Mesenchymal stem cell (in vitro differentiated cells and primary cell): ENCODE results near the gene CHCHD3.

Experiments
- DNase-seq: peaks from one replicate; pipeline ENCODE4 v3.0.0-alpha.2; 2013
- H2AFZ ChIP-seq: one replicate; pipeline ENCODE4 v1.6.1; 2013; ENCODE audit warnings: low read depth, mild to moderate bottlenecking, control low read depth, inconsistent platforms, low read length, moderate library complexity
- H2AK5ac ChIP-seq: 2 replicates; pipeline ENCODE4 v1.6.1; 2013; ENCODE audit warnings: low read length, moderate library complexity, mild to moderate bottlenecking, inconsistent platforms; ENCODE audit not compliant: severe bottlenecking
- H2BK120ac ChIP-seq: one replicate; pipeline ENCODE4 v1.6.1; 2013; ENCODE audit warnings: low read depth, mild to moderate bottlenecking, inconsistent platforms, low read length, moderate library complexity
- H2BK12ac ChIP-seq, 2 experiments: one replicate each; pipeline ENCODE4 v1.6.1; 2013; ENCODE audit warnings: inconsistent platforms in 2 of 2, low read length in 2 of 2, mild to moderate bottlenecking in 2 of 2, moderate library complexity in 2 of 2, control low read depth in 1 of 2
- H2BK15ac ChIP-seq: one replicate; pipeline ENCODE4 v1.6.1; 2013; ENCODE audit warnings: mild to moderate bottlenecking, low read depth, inconsistent platforms; ENCODE audit not compliant: poor library complexity, severe bottlenecking
- H2BK5ac ChIP-seq: 2 replicates; pipeline ENCODE4 v1.6.1; 2013; ENCODE audit warnings: low read depth, mild to moderate bottlenecking, low read length, control low read depth, inconsistent platforms; ENCODE audit not compliant: poor library complexity, severe bottlenecking
- H3K14ac ChIP-seq, 2 experiments: one replicate each; pipeline ENCODE4 v1.6.1; 2013; ENCODE audit warnings: inconsistent platforms in 2 of 2, low read length in 2 of 2, control low read depth in 1 of 2, mild to moderate bottlenecking in 1 of 2, moderate library complexity in 1 of 2
- H3K18ac ChIP-seq, 2 experiments: one replicate each; pipeline ENCODE4 v1.6.1; 2013; ENCODE audit warnings: inconsistent platforms in 2 of 2, low read length in 2 of 2, control low read depth in 1 of 2, low read depth in 1 of 2, mild to moderate bottlenecking in 1 of 2
- H3K23ac ChIP-seq, 2 experiments: one replicate each; pipeline ENCODE4 v1.6.1; 2013; ENCODE audit warnings: inconsistent platforms in 2 of 2, low read length in 2 of 2, mild to moderate bottlenecking in 2 of 2, moderate library complexity in 2 of 2, control low read depth in 1 of 2
- H3K27ac ChIP-seq: 2 replicates; pipeline ENCODE4 v1.5.1; 2013; ENCODE audit warnings: mild to moderate bottlenecking, moderate library complexity, low read length, control low read depth, inconsistent platforms; ENCODE audit not compliant: poor library complexity, severe bottlenecking
- H3K27me3 ChIP-seq, 2 experiments: 2 replicates each; pipeline versions ENCODE4 v1.6.1 to v1.7.0; 2013; ENCODE audit warnings: low read length in 2 of 2, mild to moderate bottlenecking in 2 of 2, moderate library complexity in 2 of 2, control low read depth in 1 of 2, inconsistent platforms in 1 of 2; ENCODE audit not compliant: control insufficient read depth in 1 of 2, insufficient read depth in 1 of 2
- H3K36me3 ChIP-seq, 2 experiments: 2 replicates each; pipeline versions ENCODE4 v1.6.1 to v1.7.0; 2013; ENCODE audit warnings: low read length in 2 of 2, control low read depth in 1 of 2, inconsistent platforms in 1 of 2, low read depth in 1 of 2, mild to moderate bottlenecking in 1 of 2; ENCODE audit not compliant: insufficient read depth in 2 of 2, control insufficient read depth in 1 of 2
- H3K4ac ChIP-seq, 2 experiments: one replicate each; pipeline ENCODE4 v1.6.1; 2013; ENCODE audit warnings: inconsistent platforms in 2 of 2, low read length in 2 of 2, mild to moderate bottlenecking in 2 of 2, moderate library complexity in 2 of 2, control low read depth in 1 of 2, low read depth in 1 of 2
- H3K4me1 ChIP-seq: 2 replicates; pipeline ENCODE4 v1.6.1; 2013; ENCODE audit warnings: low read depth, low read length, control low read depth; ENCODE audit not compliant: control insufficient read depth, insufficient read depth
- H3K4me2 ChIP-seq: 2 replicates; pipeline ENCODE4 v1.6.1; 2013; ENCODE audit warnings: low read length, mild to moderate bottlenecking, inconsistent platforms; ENCODE audit not compliant: poor library complexity, severe bottlenecking
- H3K4me3 ChIP-seq, 2 experiments: 2 replicates each; pipeline versions ENCODE4 v1.5.1 to v1.7.0; 2013; ENCODE audit warnings: low read length in 2 of 2, mild to moderate bottlenecking in 2 of 2, control low read depth in 1 of 2, low read depth in 1 of 2; ENCODE audit not compliant: insufficient read depth in 1 of 2
- H3K79me1 ChIP-seq: replicated peaks from 2 replicates; pipeline ENCODE4 v1.6.1; 2013; ENCODE audit warnings: mild to moderate bottlenecking, control low read depth, low read length, inconsistent platforms; ENCODE audit not compliant: poor library complexity, severe bottlenecking
- H3K9ac ChIP-seq: 2 replicates; pipeline ENCODE4 v1.7.0; 2013; ENCODE audit warnings: mild to moderate bottlenecking, low read length, moderate library complexity
- H3K9me3 ChIP-seq: 2 replicates; pipeline ENCODE4 v1.7.0; 2013; ENCODE audit warnings: mild to moderate bottlenecking, low read length; ENCODE audit not compliant: control insufficient read depth
- H4K8ac ChIP-seq: one replicate; pipeline ENCODE4 v1.6.1; 2013; ENCODE audit warnings: inconsistent platforms, mild to moderate bottlenecking, low read length, moderate library complexity
- H4K91ac ChIP-seq: one replicate; pipeline ENCODE4 v1.6.1; 2013; ENCODE audit warnings: mild to moderate bottlenecking, low read length, inconsistent platforms
- whole genome bisulfite sequencing: methylation state at CpG from one replicate; pipeline ENCODE4 v1.1.7; 2013; ENCODE audit warnings: mixed read lengths; 5-methylcytosine and 5-hydroxymethylcytosine counted together

The CHCHD3 gene

GRCh38 chr7:132944774-132945173 is 137.1 kb downstream of the CHCHD3 start:
- Histone ChIP-seq H2BK12ac (no peak overlapping the region), H2BK120ac (no peak overlapping the region), H4K91ac (no peak overlapping the region), H3K4me2 (no peak overlapping the region), H3K36me3 (peaks cover 0 to 9% of the 10 kb centered on the region in 2 experiments), H3K79me1 (peaks cover 10% of the 10 kb centered on the region), H3K4me3 (no peak overlapping the region), H3K23ac (no peak overlapping the region), H3K27me3 (no peaks in the 10 kb centered on the region), H3K9me3 (no peaks in the 10 kb centered on the region), H3K4me1 (no peaks in the 10 kb centered on the region), H3K4ac (no peak overlapping the region), H4K8ac (no peak overlapping the region), H3K14ac (no peak overlapping the region), H2BK5ac (no peak overlapping the region), H2AFZ (no peak overlapping the region), H3K27ac (no peak overlapping the region), H2AK5ac (no peak overlapping the region), H2BK15ac (no peak overlapping the region), H3K9ac (no peak overlapping the region), H3K18ac (no peak overlapping the region)
- DNase-seq = no peak
- 100% methylated on average over 1 of the region's 3 CpGs for WGBS

GRCh38 chr7:132943645-132944044 is 138.2 kb downstream of the CHCHD3 start:
- H3K27me3 ChIP-seq = no peaks in the 10 kb centered on the region
- H3K18ac ChIP-seq = no peak overlapping the region
- no peak overlapping the region for H4K91ac ChIP-seq
- H3K79me1 ChIP-seq = peaks cover 9% of the 10 kb centered on the region
- no peak overlapping the region for H3K9ac ChIP-seq
- no peaks in the 10 kb centered on the region for H3K4me1 ChIP-seq
- no peak overlapping the region for H2AK5ac ChIP-seq
- no peak overlapping the region for H2BK120ac ChIP-seq
- no peaks in the 10 kb centered on the region for H3K9me3 ChIP-seq
- H2BK12ac ChIP-seq = no peak overlapping the region
- H3K4me3 ChIP-seq = no peak overlapping the region
- no peak overlapping the region for H3K14ac ChIP-seq
- WGBS = 75% methylated on average over 1 of the region's 1 CpG
- H3K4me2 ChIP-seq = no peak overlapping the region
- no peak overlapping the region for H2BK5ac ChIP-seq
- H4K8ac ChIP-seq = no peak overlapping the region
- no peak for DNase-seq
- H2BK15ac ChIP-seq = no peak overlapping the region
- H3K36me3 ChIP-seq = peaks cover 0 to 3% of the 10 kb centered on the region in 2 experiments
- no peak overlapping the region for H3K23ac ChIP-seq
- no peak overlapping the region for H3K27ac ChIP-seq
- H2AFZ ChIP-seq = no peak overlapping the region
- no peak overlapping the region for H3K4ac ChIP-seq

GRCh38 chr7:132942701-132943100 is 139.2 kb downstream of the CHCHD3 start:
- Histone ChIP-seq H3K27ac (no peak overlapping the region), H3K18ac (no peak overlapping the region), H3K36me3 (peaks cover 0 to 3% of the 10 kb centered on the region in 2 experiments), H4K91ac (no peak overlapping the region), H2AK5ac (no peak overlapping the region), H3K9me3 (no peaks in the 10 kb centered on the region), H2BK15ac (no peak overlapping the region), H3K27me3 (no peaks in the 10 kb centered on the region), H3K4me2 (no peak overlapping the region), H3K79me1 (peaks cover 11% of the 10 kb centered on the region), H4K8ac (no peak overlapping the region), H3K23ac (no peak overlapping the region), H3K4me3 (no peak overlapping the region), H3K14ac (no peak overlapping the region), H3K4ac (no peak overlapping the region), H3K4me1 (no peaks in the 10 kb centered on the region), H3K9ac (no peak overlapping the region), H2BK12ac (no peak overlapping the region), H2BK5ac (no peak overlapping the region), H2AFZ (no peak overlapping the region), H2BK120ac (no peak overlapping the region)
- WGBS = 100% methylated on average over 1 of the region's 1 CpG
- DNase-seq = no peak

- Histone ChIP-seq H4K8ac (no peak overlapping the region), H3K14ac (no peak overlapping the region), H3K27ac (no peak overlapping the region), H2AK5ac (no peak overlapping the region), H3K18ac (no peak overlapping the region), H3K27me3 (no peaks in the 10 kb centered on the region), H3K9me3 (no peaks in the 10 kb centered on the region), H3K23ac (no peak overlapping the region), H4K91ac (no peak overlapping the region), H2BK5ac (no peak overlapping the region), H2BK15ac (no peak overlapping the region), H3K4ac (no peak overlapping the region), H3K79me1 (peaks cover 11% of the 10 kb centered on the region), H3K36me3 (peaks cover 0 to 3% of the 10 kb centered on the region in 2 experiments), H2BK12ac (no peak overlapping the region), H3K9ac (no peak overlapping the region), H3K4me1 (no peaks in the 10 kb centered on the region), H2AFZ (no peak overlapping the region), H3K4me2 (no peak overlapping the region), H3K4me3 (no peak overlapping the region), H2BK120ac (no peak overlapping the region)
- 100% methylated on average over 1 of the region's 4 CpGs for WGBS
- DNase-seq = no peak
Observed at GRCh38 chr7:132941905-132942304, 140.0 kb downstream of the CHCHD3 start.
